Activated T-cell treated with anti-CD3 and anti-CD28 coated beads, Interleukin-2, amount 50 U/mL, for 72 hours (primary cell): ENCODE results near the gene IL13RA1. TPM values are rescaled to one million over a fixed set of nuclear protein-coding genes. Genes with fewer than 3 reads are reported as not detected.
A peak's percentile ranks its signal among the peaks of the same experiment; 100 is the strongest.

ENCODE experiments used
- ATAC-seq, 2 donors: fragments of 150-1000 bp; cut with Tn5 transposase; replicated peaks in 1 of 2; 2 replicates each; pipeline ENCODE4 v1.10.0; 2021; ENCODE audit warnings: moderate library complexity in 2 of 2, mild to moderate bottlenecking in 1 of 2
- DNase-seq, 2 donors: peaks; one replicate each; pipeline ENCODE4 v3.0.0; 2021 to 2022; ENCODE audit warnings: mixed read lengths in 1 of 2
- H3K27ac Mint-ChIP-seq: one replicate; pipeline ENCODE4 v1.8.0; 2022; ENCODE audit warnings: mild to moderate bottlenecking, moderate library complexity, mixed read lengths
- H3K27me3 Mint-ChIP-seq: one replicate; pipeline ENCODE4 v1.8.0; 2022; ENCODE audit warnings: low read depth, mixed read lengths
- H3K36me3 Mint-ChIP-seq, 2 donors: one replicate each; pipeline ENCODE4 v1.8.0; 2022; ENCODE audit warnings: mixed read lengths in 2 of 2, mild to moderate bottlenecking in 1 of 2; ENCODE audit not compliant: insufficient read depth in 2 of 2
- H3K4me1 Mint-ChIP-seq: one replicate; pipeline ENCODE4 v1.8.0; 2022; ENCODE audit warnings: low read depth, mixed read lengths
- H3K4me3 Mint-ChIP-seq, 2 donors: one replicate each; pipeline ENCODE4 v1.8.0; 2022; ENCODE audit warnings: mild to moderate bottlenecking in 2 of 2, mixed read lengths in 2 of 2, moderate library complexity in 2 of 2
- H3K9me3 Mint-ChIP-seq, 2 donors: one replicate each; pipeline ENCODE4 v1.8.0; 2022; ENCODE audit warnings: mixed read lengths in 2 of 2
- total RNA-seq, 2 donors: library from RNA; stranded (reverse); gene quantifications; one replicate each; pipeline ENCODE4 v1.2.3, GENCODE V29; 2022

IL13RA1 gene
- total RNA-seq, 2 donors from 2014 or later: 0.36 to 1.1 TPM

DNA sequence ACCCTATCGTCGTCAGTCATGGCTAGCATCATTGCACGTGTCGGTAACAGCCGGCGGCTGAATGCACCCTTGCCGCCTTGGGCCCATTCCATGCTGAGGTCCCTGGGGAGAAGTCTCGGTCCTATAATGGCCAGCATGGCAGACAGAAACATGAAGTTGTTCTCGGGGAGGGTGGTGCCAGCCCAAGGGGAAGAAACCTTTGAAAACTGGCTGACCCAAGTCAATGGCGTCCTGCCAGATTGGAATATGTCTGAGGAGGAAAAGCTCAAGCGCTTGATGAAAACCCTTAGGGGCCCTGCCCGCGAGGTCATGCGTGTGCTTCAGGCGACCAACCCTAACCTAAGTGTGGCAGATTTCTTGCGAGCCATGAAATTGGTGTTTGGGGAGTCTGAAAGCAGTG, 97.8 kb downstream of the IL13RA1 start:
- Mint-ChIP-seq H3K4me3 (no peak overlapping the region), H3K9me3 (no peaks in the 10 kb centered on the region), H3K27me3 (peaks cover 78% of the 10 kb centered on the region), H3K36me3 (no peaks in the 10 kb centered on the region), H3K4me1 (peaks cover 14% of the 10 kb centered on the region), H3K27ac (no peak overlapping the region)
- DNase-seq: no peak
- ATAC-seq: no peak

DNA sequence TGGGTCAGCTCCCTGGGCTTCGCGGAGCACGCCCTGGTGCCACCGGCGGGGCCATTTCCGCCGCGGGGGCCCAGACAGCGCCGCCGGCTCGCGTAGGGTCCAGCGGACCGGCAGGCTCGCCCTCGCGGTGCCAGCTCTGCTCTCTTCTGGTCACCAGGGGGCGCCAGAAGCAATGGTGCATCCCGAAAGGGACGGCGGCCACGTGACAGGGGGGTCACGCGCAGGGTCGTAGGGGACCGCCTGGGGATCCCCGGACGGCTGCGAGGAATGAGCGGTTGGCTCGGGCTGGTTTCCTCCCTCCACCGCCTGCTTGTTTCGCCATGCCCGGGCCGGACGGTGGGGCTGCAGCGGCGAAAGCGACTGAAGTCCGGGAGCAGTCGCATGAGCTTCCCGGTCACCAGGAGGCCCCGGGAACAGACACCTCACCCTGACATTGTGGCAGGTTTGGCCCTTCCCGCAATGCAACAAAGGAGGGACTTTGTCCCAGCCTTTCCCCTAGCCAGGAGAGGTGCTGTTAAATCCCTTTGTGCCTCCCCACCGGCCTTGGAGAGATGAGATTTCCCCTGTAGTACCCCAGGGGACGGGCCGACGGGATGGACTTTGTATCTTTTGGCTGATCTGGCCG, 112.0 kb downstream of the IL13RA1 start:
- peak overlapping the region; percentile 72 to 75 for H3K4me3 Mint-ChIP-seq
- no peaks in the 10 kb centered on the region for H3K9me3 Mint-ChIP-seq
- H3K4me1 Mint-ChIP-seq: no peaks in the 10 kb centered on the region
- ATAC-seq (peak; percentile 84 to 85), DNase-seq (peak; percentile 72 to 75)
- H3K27ac Mint-ChIP-seq: no peak overlapping the region
- no peaks in the 10 kb centered on the region for H3K36me3 Mint-ChIP-seq
- H3K27me3 Mint-ChIP-seq: peaks cover 25% of the 10 kb centered on the region

Other genes with a start within 250 kb of the IL13RA1 start
- 10 to 100 TPM; 65.2 to 71.0 TPM for gene DOCK11, start 231.8 kb upstream of the IL13RA1 start, total RNA-seq
- under 1 TPM in 1 of 2 donors, not detected in 1; 0.09 TPM for gene ZCCHC12, start 96.2 kb downstream of the IL13RA1 start, total RNA-seq
- gene LONRF3, start 247.0 kb downstream of the IL13RA1 start, total RNA-seq: 1 to 10 TPM; 1.6 to 3.3 TPM